NCI-H2196 (cell line): ENCODE measurements around the gene C1orf21.

Experiments used
- DNase-seq: peaks from one replicate; lab custom pipeline; 2025; ENCODE audit not compliant: unreplicated experiment; lab: John Stamatoyannopoulos, UW

The C1orf21 gene

DNA sequence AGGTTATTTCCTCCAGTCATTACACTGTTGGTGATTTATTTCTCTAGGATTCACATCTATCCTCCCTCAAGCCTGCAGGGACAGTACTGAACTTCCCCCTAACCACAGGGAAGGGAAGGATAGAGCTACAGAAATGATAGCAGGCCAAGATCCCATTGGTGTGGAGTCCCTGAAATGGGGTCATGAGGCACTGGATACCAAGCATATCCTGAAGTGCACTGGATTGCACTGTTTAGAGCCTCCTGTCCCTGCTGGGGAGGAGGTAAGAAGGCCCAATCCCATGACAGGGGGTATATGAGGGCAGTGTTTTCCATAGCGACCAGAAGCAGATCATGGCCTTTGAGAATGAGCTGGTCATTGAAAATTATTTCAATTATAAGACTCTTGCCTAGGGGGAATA lies 56.8 kb downstream of the C1orf21 start:
- DNase-seq, result no peak

DNA sequence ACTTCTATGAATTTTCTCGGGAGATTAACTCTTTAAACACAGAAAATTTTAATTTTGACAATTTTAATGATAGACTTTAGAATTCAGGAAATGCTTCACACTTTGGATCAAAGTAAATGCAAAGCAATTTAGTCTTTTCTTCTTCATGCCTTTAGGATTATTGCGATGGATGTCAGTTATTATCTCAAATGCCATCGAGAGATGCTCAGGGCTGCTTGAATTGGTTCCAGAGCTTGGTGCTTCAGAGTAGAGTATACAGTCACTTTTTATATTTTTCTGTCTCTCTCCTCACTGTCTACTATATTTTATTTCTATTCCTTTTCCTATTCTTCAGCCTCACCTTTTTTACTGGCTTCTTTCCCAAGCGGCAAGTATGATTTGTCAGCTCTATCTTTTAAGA lies 59.2 kb downstream of the C1orf21 start:
- no peak for DNase-seq

DNA sequence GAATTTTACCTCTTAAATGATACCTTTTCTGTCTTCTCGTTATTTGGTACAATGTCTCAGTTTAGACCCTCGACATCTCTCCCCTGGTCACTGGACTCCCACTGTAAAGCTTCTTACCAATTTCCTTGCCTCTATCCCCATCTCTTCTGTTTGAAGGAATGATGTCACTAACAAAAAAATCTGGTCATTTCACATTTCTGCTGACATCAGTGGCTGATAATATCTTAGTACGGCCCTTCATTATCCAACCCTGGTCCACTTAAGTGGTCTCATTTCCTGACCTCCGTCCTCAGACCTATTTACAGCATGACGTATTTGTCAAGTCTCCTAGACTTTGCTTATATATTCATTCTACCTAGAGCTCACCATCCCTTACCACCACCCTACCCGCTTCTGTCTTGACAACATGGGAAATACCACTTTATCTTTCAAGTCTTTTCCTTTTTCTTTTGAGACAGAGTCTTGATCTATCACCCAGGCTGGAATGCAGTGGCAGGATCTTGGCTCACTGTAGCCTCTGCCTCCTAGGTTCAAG lies 60.9 kb downstream of the C1orf21 start:
- DNase-seq, result no peak

DNA sequence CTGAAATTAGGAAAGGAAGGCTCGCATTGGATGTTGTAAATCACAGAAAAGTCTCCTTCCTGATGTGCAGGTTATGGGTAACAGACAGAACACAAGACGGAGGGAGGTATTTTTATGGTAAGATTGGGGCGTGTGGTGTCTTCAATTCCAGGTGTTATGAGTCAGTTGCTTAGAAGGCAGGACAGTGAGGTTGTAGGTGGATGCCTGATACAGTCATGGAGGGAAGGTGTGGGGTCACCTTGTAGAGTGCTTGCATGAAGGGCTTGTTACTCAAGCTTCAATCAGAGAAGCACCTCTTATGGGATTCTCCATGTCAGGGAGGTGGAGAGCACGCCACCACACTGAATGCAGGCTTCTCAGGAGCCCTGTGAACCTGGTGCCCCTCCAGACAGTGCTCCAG lies 63.1 kb downstream of the C1orf21 start:
- no peak for DNase-seq

DNA sequence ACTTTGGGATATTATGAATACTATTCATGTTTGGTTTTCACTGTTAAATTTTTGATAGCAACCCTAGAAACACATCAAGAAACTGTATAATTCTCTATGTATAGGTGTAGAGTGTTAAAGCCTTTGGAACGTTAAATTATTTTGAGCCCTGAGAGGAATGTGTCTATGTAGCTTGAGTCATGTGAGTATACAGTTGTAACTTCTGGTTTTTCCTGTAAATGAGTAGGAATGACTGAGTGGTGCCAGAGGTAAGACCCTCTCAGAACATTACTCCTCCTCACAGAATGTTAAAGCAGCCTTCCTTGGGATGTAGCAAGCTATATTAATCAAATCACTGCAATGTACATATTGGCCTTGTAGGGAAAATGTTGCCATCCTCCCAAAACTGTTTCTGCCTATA lies 69.0 kb downstream of the C1orf21 start:
- no peak for DNase-seq

DNA sequence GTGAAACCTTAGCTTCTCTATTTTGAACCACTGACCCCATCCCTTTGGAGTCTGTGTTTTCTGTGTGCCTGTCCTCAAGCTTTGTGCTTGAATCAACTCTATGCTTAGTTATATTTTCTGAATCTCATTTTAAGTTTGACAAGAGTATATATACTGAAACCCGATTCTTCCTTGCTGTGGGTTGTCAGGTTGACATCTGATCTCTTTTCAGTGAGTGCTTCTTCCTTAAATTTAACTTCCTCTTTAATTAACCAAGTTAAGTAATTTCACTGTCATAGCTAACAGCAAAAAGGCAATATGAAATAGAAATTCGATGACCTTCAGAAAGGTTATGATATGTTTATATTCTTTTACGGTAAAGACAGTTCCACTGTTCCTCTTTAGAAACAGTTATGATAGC lies 69.4 kb downstream of the C1orf21 start:
- DNase-seq, result no peak

DNA sequence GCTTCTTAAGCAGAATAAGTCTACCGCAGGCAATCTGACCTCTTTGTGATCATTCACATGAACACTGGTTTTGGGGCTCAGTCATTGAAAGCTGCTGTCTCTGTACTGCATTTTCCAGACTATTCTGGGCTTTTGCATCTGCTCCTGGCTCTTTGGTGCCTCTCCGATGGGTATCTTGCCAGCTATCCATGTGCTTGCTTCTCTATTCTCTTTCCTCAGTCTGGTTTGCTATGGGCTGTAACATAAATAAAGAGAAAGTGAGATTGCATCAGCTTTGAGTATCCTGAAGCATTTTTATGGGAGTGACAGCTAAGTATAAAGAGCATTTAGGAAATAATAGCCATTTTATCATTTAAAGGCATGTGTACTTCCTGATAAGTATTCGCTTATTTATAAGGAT lies 70.7 kb downstream of the C1orf21 start:
- DNase-seq, result no peak

DNA sequence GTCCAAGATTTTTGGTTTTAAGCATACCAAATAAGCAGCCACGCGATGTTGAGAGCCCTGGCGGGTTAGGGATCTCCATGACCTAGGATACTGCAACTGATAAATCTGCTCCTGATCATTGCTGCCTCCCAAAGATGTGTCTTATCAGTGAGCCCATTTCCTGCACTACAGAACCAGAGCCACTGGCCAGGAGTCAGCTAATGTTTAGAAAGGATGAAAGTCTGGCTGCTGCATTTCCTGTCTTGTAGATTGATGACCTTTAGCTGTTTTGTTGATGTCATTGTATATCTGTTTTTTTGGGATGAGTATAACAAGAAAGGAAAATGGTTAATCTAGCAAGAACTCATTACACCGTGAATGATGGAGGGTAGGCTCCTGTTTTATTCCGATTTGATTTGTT lies 74.5 kb downstream of the C1orf21 start:
- no peak for DNase-seq

DNA sequence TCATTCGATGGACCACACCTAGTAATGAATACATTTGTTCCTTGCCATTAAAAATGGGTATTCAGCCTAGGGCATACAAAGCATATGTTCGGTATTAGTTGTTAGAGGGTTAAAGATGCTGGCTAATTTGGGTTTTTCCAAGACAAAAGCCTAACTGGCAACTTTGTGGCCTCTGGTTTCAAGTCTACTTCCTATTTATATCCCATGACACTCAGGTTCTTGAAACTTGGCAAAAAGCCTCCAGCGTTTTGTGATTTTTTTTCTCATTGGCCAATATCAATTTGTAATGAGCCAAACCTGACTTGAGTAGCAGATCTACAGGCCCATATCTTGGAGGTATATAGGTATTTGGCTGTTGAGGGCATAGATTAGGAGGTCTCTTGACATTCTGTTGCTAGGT lies 75.3 kb downstream of the C1orf21 start:
- DNase-seq, result no peak

DNA sequence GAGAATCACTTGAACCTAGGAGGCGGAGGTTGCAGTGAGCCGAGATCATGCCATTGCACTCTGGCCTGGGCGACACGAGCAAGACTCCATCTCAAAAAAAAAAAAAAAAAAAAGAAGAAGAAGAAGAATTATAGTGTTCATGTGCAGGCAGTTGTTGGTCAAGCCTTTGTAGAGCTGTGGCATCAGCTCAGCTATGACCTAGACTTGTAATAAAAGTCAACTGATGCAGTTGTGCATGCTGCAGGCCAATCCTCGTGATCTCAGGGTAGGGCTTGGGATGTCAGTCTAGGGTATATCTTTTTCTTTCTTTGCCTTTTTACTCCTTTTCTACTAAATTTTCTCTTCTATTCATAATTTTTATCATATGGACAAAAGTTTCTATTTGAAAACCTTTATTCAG lies 76.2 kb downstream of the C1orf21 start:
- no peak for DNase-seq

DNA sequence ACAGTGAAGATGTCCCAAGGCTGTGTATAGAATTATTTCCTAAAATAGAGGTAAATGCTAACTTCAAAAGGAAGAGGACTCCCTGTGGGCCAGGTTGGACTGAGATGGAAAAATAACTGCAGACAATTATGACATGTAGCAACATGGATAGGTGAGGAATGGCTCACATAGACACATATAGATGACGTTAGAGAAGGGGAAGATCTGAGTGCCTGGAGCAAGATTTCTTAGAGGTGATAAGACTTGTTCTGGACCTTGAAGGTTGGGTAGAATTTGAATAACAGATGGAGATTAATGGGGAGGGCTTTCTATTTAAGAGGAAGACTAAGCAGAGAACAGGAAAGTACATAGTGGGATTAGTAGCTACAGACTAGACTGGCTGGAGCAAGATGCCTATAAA lies 76.9 kb downstream of the C1orf21 start:
- DNase-seq, result no peak

DNA sequence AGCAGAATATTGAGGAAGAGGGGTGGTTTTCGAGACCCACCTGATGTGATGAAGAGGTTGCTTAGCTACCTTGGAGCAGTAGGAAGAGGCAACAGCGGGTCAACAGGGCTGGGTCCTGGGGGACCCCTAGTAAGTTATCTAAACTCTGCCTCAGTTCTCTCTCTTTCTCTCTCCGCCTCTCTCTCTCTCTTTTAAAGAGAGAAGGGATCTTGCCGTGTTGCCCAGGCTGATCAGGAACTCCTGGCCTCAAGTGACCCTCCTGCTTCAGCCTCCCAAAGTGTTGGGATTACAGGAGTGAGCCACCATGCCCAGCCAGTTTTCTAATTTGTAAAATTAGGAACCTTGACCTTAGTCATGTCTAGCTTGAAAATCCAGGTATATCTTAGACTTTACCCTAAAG lies 77.9 kb downstream of the C1orf21 start:
- no peak for DNase-seq

DNA sequence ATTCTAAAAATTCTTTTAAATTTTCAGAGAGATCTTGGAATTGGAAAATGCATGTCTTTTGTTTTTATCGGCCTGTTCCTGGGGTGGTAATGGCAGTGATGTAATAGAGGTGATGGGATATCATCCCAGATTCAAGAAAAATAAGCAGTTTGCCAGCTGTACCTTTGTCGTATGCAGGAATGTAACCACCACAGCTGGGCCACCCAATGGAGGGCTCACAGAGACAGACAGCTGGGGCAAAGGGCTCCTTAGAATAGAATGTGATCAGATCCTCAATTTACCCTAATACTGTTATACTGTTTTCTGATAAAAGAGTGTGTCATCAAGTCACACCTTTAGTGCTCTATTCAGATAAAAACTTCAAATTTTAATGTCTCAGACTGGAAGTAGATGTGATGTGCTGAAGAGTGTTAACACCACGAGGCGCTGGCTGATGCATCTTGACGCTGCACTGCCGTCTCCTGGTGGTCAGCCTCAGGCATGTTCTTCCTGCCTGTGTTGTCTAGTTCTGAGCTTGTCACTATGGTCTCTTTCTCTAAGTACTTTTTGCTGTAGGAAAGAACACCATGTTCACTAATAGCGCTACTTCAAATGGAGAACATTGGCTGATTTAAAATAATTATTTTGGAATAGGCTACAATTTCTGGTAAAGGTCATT lies 78.8 kb downstream of the C1orf21 start:
- DNase-seq, result no peak

DNA sequence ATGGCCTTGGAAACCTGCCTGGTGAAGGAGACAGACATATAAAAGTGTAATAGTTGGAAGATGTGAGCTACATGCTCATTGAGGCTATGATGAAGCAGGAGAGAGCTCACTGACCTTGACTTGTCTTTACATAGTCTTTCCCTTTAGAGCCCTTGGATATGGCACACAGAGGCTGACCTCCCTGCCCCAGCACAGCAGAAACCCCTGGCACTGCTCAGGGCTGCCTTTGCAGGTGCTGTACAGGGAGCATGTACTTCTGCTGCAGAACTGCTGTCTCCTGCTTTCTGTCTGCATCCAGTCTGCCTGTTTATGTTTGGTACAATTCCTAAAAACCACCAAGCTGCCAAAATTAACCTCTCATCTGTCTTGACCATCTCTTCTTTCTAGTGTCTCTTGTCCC lies 80.5 kb downstream of the C1orf21 start:
- no peak for DNase-seq

DNA sequence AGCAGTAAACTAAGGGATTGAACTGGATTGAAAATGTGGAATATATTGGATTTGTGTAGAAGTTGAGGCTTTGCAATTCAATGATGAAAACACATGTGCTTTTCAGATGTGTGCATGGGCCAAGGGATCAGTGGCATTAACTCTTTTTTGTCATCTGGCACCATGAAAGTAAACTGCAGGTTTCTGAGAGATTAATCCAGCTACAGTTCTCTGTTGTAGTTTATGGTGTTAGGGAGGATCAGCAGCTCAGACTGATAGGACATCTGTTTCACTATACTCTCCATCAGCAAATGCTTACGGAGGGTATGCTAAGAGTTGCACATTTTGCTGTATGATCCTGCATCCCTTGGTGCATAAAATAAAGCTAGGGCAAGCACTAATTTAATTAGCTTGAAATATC lies 82.6 kb downstream of the C1orf21 start:
- no peak for DNase-seq

DNA sequence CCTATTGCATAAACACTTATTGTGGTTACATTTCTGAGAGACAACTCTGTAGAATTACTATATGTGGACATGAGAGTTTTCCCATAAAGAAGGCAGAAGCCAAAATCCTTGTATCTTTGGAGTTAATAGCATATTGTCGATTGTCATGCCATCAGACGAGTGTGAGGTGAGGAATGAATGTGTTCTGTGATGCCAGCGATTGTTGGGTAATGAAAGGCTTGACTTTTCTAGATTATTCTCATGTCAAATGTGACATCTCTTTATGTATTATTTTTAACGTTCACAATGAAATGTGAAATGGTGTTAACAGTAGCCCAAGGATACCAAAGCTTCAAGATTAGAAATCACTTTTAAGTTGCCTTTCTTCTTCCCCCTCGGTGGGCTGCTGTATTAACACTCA lies 84.9 kb downstream of the C1orf21 start:
- DNase-seq, result no peak

DNA sequence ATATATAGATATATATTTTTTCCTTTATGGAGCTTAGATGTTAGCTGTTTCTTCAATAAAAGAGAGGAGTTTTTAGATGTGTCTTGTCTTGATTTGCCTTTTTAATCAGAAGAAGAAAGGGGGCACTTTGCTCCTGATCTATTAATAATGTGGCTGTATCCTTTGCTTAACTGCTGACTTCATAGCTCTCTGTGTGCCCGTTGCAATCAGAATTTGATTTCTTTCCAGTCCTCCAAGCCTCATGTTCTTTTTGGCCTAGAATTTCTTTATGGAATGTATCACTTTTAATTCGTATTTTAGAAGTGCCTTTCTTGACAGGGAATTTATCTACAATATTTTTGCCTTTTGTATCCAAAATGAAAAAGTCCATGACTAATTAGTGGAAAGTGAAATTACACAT lies 85.3 kb downstream of the C1orf21 start:
- no peak for DNase-seq

DNA sequence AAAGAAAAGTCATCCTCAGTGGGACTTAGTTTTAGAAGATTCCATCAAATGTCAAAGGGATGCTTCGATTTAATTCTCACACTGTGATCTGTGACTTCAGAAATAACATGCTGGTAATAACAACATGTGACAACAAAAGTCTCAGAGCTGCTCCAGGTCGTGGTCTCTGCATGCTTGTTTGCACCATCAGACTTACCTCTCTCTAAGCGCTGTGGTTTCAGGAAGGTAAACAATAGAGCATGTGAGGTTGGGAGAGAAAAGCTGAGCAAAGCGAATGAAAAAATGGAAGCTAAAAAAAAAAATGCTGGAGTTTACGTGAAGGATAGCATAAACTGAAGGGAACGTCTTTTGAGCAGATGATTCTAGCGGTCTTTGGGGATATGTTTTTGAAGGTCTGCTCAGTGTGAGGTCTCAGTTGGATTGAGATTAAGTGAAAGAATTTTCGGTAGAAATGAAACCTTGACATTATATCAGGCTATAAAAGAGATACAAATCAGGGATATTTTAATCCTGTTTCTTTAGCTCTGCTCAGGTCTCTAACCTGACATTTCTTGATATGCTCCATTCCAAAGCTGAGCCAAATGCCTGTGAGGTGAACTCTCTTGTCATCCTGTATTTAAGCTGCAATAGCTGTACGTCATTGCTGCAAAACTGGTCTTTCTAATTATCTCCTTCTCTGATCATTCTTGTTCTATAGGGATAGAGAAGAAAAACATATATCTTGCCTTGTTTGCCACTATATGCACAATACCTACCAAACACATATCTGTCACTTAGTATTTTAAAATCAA lies 86.5 kb downstream of the C1orf21 start:
- DNase-seq, result no peak

DNA sequence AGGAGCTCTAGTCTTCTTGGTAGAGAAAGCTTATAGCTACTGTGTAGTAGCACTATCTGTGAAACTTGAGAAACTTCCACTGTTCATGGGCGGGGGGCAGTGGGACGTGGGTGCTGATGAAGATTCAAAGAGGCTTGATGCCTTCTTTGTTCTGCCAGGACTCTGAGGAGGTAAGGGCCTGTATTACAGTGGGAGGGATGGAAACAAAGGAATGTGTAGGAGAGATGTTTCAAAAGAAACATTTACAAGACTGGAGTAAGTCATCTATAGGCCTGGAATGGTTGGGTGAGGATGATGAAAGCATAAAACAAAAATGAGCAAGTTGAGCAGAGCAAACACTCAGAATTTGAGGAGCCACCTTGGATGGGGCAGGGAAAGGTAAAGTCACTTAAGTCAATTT lies 89.4 kb downstream of the C1orf21 start:
- no peak for DNase-seq

DNA sequence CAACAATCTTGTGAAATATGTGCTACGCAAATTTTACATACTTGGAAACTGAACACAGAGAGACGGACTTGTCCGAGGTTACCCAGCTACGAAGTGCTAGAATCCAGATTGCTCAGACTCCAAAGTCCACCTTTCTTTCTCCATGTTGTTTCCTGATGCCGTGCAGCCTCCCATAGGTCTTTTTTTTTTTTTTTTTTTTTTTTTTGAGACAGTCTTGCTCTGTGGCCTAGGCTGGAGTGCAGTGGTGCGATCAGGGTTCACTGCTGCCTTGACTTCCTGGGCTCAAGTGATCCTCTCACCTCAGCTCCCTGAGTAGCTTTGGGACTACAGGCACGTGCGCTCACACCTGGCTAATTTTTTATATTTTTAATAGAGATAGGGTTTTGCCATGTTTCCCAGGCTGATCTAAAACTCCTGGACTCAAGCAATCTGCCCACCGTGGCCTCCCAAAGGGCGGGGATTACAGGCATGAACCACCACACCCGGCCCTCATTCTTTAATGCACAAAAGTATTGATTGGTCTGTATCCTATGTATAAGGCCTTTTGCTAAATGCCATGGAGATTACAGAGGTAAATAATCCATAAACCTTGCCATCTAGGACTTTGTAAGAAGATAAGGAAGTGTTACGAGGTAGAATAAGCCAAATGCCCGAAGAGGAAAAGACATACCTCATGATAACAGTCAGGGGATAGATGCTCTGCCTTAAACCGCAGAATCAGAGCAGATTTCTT lies 92.8 kb downstream of the C1orf21 start:
- no peak for DNase-seq

DNA sequence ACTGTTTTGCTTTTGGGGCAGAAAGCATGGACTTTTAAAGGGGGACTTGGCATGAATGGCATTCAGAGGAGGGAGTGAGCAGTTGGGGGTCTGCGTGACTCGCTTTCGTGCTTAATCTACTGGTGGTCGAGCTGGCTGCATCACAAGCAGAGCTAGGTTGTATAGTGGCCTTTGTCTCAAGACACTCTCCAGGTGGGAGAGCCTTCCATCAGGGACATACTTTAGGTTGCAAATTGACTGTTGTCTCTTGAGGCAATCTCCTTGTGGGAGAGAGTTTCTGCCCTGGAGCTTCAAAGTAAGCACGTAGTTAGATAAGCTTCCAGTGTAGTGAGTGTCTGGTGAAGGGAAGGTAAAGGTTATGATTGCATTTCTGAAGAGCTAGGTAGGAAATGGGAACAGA lies 93.9 kb downstream of the C1orf21 start:
- no peak for DNase-seq

DNA sequence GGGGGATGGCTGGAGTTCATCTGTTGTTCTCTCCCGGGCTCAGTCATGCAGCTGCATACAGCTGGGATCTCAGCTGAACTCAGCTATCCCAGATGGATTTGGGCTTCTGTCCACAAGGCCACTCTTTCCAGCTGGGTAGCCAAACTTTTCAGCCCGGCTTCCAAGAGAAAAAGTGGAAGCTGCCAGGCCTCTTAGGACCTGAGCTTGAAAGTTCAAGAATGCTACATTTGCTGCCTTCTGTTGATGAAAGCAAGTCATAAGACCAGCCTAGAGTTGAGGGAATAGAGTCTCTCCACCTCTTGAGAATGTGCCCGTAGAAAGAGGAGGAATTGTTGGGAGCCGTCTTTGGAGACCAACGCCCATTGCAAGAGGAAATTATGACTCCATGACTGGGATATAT lies 95.3 kb downstream of the C1orf21 start:
- DNase-seq, result no peak
